HCT116 (cell line): Measurements from ENCODE around the gene PRKG1. TPM values are rescaled to one million over a fixed set of nuclear protein-coding genes. Genes with fewer than 3 reads are reported as not detected.

Experiments
- ATAC-seq: fragments of 200-7000 bp; cut with Tn5 transposase; 2 replicates; pipeline ENCODE4 v1.9.1; 2020; ENCODE audit warnings: mild to moderate bottlenecking, moderate library complexity
- BruUV-seq: library from RNA; stranded (reverse); fragments of 400-500 nt; replicated peaks from 2 replicates; lab custom pipeline; 2021; lab: Mats Ljungman, UMichigan
- CTCF ChIA-PET: fragments of 300-600 bp; sonication (Branson Sonifier 250); formaldehyde crosslinking; loops from one replicate; lab custom pipeline; 2021; ENCODE audit warnings: antibody characterized with exemption; lab: Charles Lee
- POLR2A ChIA-PET: fragments of 300-600, 350-600 bp; sonication (Branson Sonifier 250); formaldehyde crosslinking; loops from one replicate; lab custom pipeline; 2021; ENCODE audit warnings: antibody characterized with exemption; lab: Charles Lee
- RAD21 ChIA-PET, 2 experiments: fragments of 300-600 bp; sonication (Branson Sonifier 250); formaldehyde crosslinking; loops; one replicate each; lab custom pipeline; 2023; ENCODE audit warnings: low total read pairs in 2 of 2; ENCODE audit not compliant: uncharacterized antibody in 2 of 2, unreplicated experiment in 2 of 2, low non-redundant PET in 1 of 2; lab: Charles Lee
- DNase-seq: peaks from one replicate; pipeline ENCODE4 v3.0.0-alpha.2; 2010; ENCODE audit warnings: low read depth, low spot score
- H2AFZ ChIP-seq: fragments of 200-600 bp; shearing (Covaris generic), sonication (generic); 2 replicates; pipeline ENCODE4 v1.6.1; 2017; ENCODE audit warnings: low read depth, mixed run types, mixed read lengths, antibody characterized with exemption, low read length; ENCODE audit not compliant: poor library complexity, severe bottlenecking
- H3K27ac ChIP-seq: 2 replicates; pipeline ENCODE4 v1.5.1; 2012; ENCODE audit warnings: low read depth, low read length
- H3K27me3 ChIP-seq: fragments of 200-600 bp; sonication (generic); 2 replicates; pipeline ENCODE4 v1.6.1; 2016; ENCODE audit warnings: mixed run types, low read length, mixed read lengths; ENCODE audit not compliant: insufficient read depth
- H3K36me3 ChIP-seq, 2 experiments: fragments of 200-500 bp in 1 of 2; fragments of 200-600 bp in 1 of 2; sonication (Bioruptor generic) in 1 of 2; sonication (generic) in 1 of 2; 2 replicates each; pipeline versions ENCODE4 v1.5.1 to v1.6.1; 2014 to 2016; ENCODE audit warnings: low read length in 2 of 2, inconsistent platforms in 1 of 2, mixed read lengths in 1 of 2, mixed run types in 1 of 2; ENCODE audit not compliant: insufficient read depth in 2 of 2, control insufficient read depth in 1 of 2
- H3K4me1 ChIP-seq, 2 experiments: fragments of 200-600 bp in 1 of 2; sonication (generic) in 1 of 2; 2 replicates each; pipeline versions ENCODE4 v1.5.1 to v1.6.1; 2012 to 2017; ENCODE audit warnings: low read length in 2 of 2, inconsistent platforms in 1 of 2, mild to moderate bottlenecking in 1 of 2, mixed read lengths in 1 of 2, mixed run types in 1 of 2, moderate library complexity in 1 of 2; ENCODE audit not compliant: insufficient read depth in 2 of 2, control insufficient read depth in 1 of 2
- H3K4me2 ChIP-seq: fragments of 200-600 bp; sonication (generic); 2 replicates; pipeline ENCODE4 v1.6.1; 2017; ENCODE audit warnings: mixed run types, low read length, mixed read lengths
- H3K4me3 ChIP-seq, 2 experiments: fragments of 200-600 bp in 1 of 2; sonication (generic) in 1 of 2; replicated peaks in 1 of 2; 2 replicates each; pipeline ENCODE4 v1.5.1; 2011 to 2016; ENCODE audit warnings: low read length in 2 of 2, control low read depth in 1 of 2, low read depth in 1 of 2, mild to moderate bottlenecking in 1 of 2, mixed read lengths in 1 of 2, mixed run types in 1 of 2
- H3K79me2 ChIP-seq: fragments of 200-600 bp; sonication (generic); 2 replicates; pipeline ENCODE4 v1.6.1; 2017; ENCODE audit warnings: mild to moderate bottlenecking, mixed run types, low read length, moderate library complexity, mixed read lengths; ENCODE audit not compliant: insufficient read depth
- H3K9ac ChIP-seq: fragments of 200-600 bp; sonication (generic); 2 replicates; pipeline ENCODE4 v1.6.1; 2016; ENCODE audit warnings: low read length, mixed read lengths
- H3K9me2 ChIP-seq: fragments of 200-600 bp; sonication (generic), shearing (Covaris generic); 2 replicates; pipeline ENCODE4 v1.6.1; 2017; ENCODE audit warnings: mixed run types, mild to moderate bottlenecking, moderate library complexity; ENCODE audit not compliant: insufficient read depth
- H3K9me3 ChIP-seq, 2 experiments: fragments of 200-500 bp in 1 of 2; fragments of 200-600 bp in 1 of 2; sonication (Bioruptor generic) in 1 of 2; sonication (generic) in 1 of 2; 2 replicates each; pipeline ENCODE4 v1.6.1; 2014 to 2017; ENCODE audit warnings: low read length in 2 of 2, mixed read lengths in 2 of 2, inconsistent platforms in 1 of 2, low read depth in 1 of 2, mild to moderate bottlenecking in 1 of 2, mixed run types in 1 of 2, moderate library complexity in 1 of 2; ENCODE audit not compliant: control insufficient read depth in 1 of 2, insufficient read depth in 1 of 2
- H4K20me1 ChIP-seq: fragments of 200-600 bp; sonication (generic), shearing (Covaris generic); 2 replicates; pipeline ENCODE4 v1.6.1; 2017; ENCODE audit warnings: mixed run types, mild to moderate bottlenecking, moderate library complexity; ENCODE audit not compliant: insufficient read depth
- CBX3 ChIP-seq: IDR thresholded peaks from 2 replicates; pipeline ENCODE4 v1.6.1; 2012; ENCODE audit warnings: low read depth
- CEBPB ChIP-seq: IDR thresholded peaks from 2 replicates; pipeline ENCODE4 v1.6.1; 2012; ENCODE audit warnings: low read depth
- ELF1 ChIP-seq: IDR thresholded peaks from 2 replicates; pipeline ENCODE4 v1.6.1; 2012; ENCODE audit warnings: low read depth, borderline replicate concordance
- EZH2 ChIP-seq: fragments of 200-600 bp; sonication (generic); IDR thresholded peaks from 2 replicates; pipeline ENCODE4 v1.6.1; 2017; ENCODE audit warnings: antibody characterized with exemption, mixed run types
- JUND ChIP-seq: IDR thresholded peaks from 2 replicates; pipeline ENCODE4 v1.6.1; 2012
- RAD21 ChIP-seq: IDR thresholded peaks from 2 replicates; pipeline ENCODE4 v1.6.1; 2012; ENCODE audit warnings: low read depth, mild to moderate bottlenecking
- SIN3A ChIP-seq: IDR thresholded peaks from 2 replicates; pipeline ENCODE4 v1.6.1; 2012; ENCODE audit warnings: low read depth
- SP1 ChIP-seq: IDR thresholded peaks from 2 replicates; pipeline ENCODE4 v1.6.1; 2012; ENCODE audit warnings: low read depth
- ZNF274 ChIP-seq: fragments of 200-500 bp; sonication (Bioruptor generic); IDR thresholded peaks from 2 replicates; pipeline ENCODE4 v1.6.1; 2014; ENCODE audit warnings: mild to moderate bottlenecking, low read depth, low read length, inconsistent platforms
- intact Hi-C: fragments of 100-400 bp; cut with micrococcal nuclease; formaldehyde crosslinking; loops from 2 replicates; pipeline ENCODE4 v1.10.0; 2022
- total RNA-seq: library from RNA; stranded (reverse); gene quantifications from one replicate; pipeline ENCODE4 v1.2.1, GENCODE V29; 2021; ENCODE audit not compliant: unreplicated experiment
- TF ChIP-seq, protein P1 (sequence below), 3 experiments: fragments of 200-600 bp in 1 of 3; sonication (generic) in 1 of 3; IDR thresholded peaks in 2 of 3; conservative IDR thresholded peaks in 1 of 3; 2 replicates each; pipeline ENCODE4 v1.5.1; 2012 to 2017; ENCODE audit warnings: low read depth in 2 of 3, low read length in 2 of 3, antibody characterized with exemption in 1 of 3, borderline replicate concordance in 1 of 3, control low read depth in 1 of 3, mild to moderate bottlenecking in 1 of 3, mixed read lengths in 1 of 3, mixed run types in 1 of 3, moderate library complexity in 1 of 3; ENCODE audit not compliant: insufficient read depth in 1 of 3
- TF ChIP-seq, protein P2 (sequence below): IDR thresholded peaks from 2 replicates; pipeline ENCODE4 v1.6.1; 2012
- TF ChIP-seq, protein P3 (sequence below): IDR thresholded peaks from 2 replicates; pipeline ENCODE4 v1.6.1; 2011; ENCODE audit warnings: mild to moderate bottlenecking, low read length, moderate library complexity; ENCODE audit not compliant: insufficient replicate concordance; ENCODE audit errors: extremely low read depth

Gene PRKG1
- total RNA-seq, 1 experiment from 2014 or later = 1.4 TPM

DNA sequence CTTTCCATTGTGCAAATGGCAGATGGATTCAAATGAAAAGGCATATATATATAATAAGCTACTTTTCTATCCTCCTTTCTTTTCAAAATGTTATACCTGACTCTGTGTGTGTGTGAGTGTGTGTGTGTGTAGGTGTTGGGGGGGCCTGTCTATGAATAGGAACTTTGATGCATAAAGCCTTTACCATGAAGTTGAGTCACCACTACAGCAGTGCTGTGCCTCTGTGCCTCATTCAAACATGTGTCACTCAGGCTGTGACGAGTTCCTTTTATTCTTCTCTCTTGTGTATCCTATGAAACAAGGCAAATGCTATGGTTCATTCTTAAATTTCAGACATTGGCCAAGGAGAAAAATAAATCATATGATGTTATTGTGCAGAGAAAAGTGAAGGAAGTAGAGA is 1187.1 kb downstream of the PRKG1 start:
- H4K20me1 ChIP-seq = no peaks in the 10 kb centered on the region
- no peak overlapping the region for H3K4me3 ChIP-seq
- POLR2A ChIA-PET = no interaction called here
- H3K79me2 ChIP-seq = no peaks in the 10 kb centered on the region
- DNase-seq = no peak
- CTCF ChIA-PET = no interaction called here
- no peaks in the 10 kb centered on the region for H3K36me3 ChIP-seq
- no TSS peak for BruUV-seq
- no peak overlapping the region for H3K4me2 ChIP-seq
- intact Hi-C loops = no loop called here
- H3K27me3 ChIP-seq = no peaks in the 10 kb centered on the region
- no peaks in the 10 kb centered on the region for H3K9me3 ChIP-seq
- ATAC-seq = no peak
- H3K9ac ChIP-seq = no peak overlapping the region
- H3K27ac ChIP-seq = no peak overlapping the region
- RAD21 ChIA-PET = no interaction called here
- no peaks in the 10 kb centered on the region for H3K9me2 ChIP-seq
- no peak overlapping the region for H2AFZ ChIP-seq
- peaks cover 0 to 17% of the 10 kb centered on the region in 2 experiments; a peak in 3 of 4 replicates for H3K4me1 ChIP-seq
- TF ChIP-seq ELF1 (no peak), CEBPB (no peak), JUND (no peak)
- TF ChIP-seq, protein P1, sequence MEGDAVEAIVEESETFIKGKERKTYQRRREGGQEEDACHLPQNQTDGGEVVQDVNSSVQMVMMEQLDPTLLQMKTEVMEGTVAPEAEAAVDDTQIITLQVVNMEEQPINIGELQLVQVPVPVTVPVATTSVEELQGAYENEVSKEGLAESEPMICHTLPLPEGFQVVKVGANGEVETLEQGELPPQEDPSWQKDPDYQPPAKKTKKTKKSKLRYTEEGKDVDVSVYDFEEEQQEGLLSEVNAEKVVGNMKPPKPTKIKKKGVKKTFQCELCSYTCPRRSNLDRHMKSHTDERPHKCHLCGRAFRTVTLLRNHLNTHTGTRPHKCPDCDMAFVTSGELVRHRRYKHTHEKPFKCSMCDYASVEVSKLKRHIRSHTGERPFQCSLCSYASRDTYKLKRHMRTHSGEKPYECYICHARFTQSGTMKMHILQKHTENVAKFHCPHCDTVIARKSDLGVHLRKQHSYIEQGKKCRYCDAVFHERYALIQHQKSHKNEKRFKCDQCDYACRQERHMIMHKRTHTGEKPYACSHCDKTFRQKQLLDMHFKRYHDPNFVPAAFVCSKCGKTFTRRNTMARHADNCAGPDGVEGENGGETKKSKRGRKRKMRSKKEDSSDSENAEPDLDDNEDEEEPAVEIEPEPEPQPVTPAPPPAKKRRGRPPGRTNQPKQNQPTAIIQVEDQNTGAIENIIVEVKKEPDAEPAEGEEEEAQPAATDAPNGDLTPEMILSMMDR (IDR thresholded peaks at IDR 0.05 in 2 of 3, conservative IDR thresholded peaks at IDR 0.05 in 1 of 3; ENCODE audit: borderline replicate concordance in 1 of 3, insufficient read depth in 1 of 3, low read depth in 2 of 3, low read length in 2 of 3) = no peak
- TF ChIP-seq, protein P2, sequence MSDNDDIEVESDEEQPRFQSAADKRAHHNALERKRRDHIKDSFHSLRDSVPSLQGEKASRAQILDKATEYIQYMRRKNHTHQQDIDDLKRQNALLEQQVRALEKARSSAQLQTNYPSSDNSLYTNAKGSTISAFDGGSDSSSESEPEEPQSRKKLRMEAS = no peak

DNA sequence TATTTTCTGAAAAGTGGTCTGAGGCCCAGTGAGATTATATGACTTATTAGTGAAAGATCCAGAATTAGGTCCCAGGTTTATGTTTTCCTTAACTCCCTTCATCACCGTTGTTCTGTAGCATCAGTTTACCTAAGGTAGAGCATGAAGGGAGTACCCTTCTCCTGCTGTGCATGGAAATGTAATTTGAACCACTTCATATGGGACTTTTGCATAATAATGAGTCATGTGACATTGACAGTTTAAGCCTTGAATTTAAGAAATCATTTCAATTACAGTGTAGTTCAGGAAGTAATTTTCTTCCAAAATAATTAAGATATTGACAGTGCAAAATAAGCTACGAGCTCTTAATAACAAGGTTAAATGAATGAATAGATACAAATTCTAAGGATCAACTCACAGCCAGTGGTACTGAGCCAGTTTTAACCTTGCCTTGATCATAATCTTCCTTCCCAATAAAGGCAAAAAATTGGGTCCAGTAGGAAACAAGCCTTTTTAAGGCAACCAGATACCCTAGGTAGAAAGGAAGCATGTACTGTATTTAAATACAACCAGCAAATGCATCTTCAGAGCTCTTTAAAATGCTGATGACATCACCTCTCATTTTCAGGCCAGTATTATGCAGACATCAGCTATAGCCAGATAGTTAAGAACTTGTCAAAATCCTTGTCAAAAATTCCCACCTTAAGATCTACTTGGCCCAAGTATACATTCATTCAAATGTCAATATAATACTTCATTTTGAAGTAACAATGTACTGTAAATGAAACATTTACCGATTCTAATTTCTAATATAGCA is 1191.0 kb downstream of the PRKG1 start:
- H3K9ac ChIP-seq = no peak overlapping the region
- no peak overlapping the region for H3K4me2 ChIP-seq
- intact Hi-C loops = no loop called here
- CTCF ChIA-PET = no interaction called here
- DNase-seq = no peak
- H3K4me3 ChIP-seq = no peak overlapping the region
- H3K9me3 ChIP-seq = no peaks in the 10 kb centered on the region
- H3K4me1 ChIP-seq = no peaks in the 10 kb centered on the region
- H3K79me2 ChIP-seq = no peaks in the 10 kb centered on the region
- no peaks in the 10 kb centered on the region for H3K9me2 ChIP-seq
- no peak for ATAC-seq
- RAD21 ChIA-PET = no interaction called here
- no peak overlapping the region for H3K27ac ChIP-seq
- no TSS peak for BruUV-seq
- H2AFZ ChIP-seq = no peak overlapping the region
- no peaks in the 10 kb centered on the region for H3K36me3 ChIP-seq
- H4K20me1 ChIP-seq = no peaks in the 10 kb centered on the region
- POLR2A ChIA-PET = no interaction called here
- no peaks in the 10 kb centered on the region for H3K27me3 ChIP-seq
- TF ChIP-seq RAD21 (no peak), ZNF274 (no peak), SIN3A (no peak), SP1 (no peak), CBX3 (no peak), CEBPB (no peak), EZH2 (no peak)
- TF ChIP-seq, protein P1 (IDR thresholded peaks at IDR 0.05 in 2 of 3, conservative IDR thresholded peaks at IDR 0.05 in 1 of 3; ENCODE audit: borderline replicate concordance in 1 of 3, insufficient read depth in 1 of 3, low read depth in 2 of 3, low read length in 2 of 3) = no peak
- TF ChIP-seq, protein P3, sequence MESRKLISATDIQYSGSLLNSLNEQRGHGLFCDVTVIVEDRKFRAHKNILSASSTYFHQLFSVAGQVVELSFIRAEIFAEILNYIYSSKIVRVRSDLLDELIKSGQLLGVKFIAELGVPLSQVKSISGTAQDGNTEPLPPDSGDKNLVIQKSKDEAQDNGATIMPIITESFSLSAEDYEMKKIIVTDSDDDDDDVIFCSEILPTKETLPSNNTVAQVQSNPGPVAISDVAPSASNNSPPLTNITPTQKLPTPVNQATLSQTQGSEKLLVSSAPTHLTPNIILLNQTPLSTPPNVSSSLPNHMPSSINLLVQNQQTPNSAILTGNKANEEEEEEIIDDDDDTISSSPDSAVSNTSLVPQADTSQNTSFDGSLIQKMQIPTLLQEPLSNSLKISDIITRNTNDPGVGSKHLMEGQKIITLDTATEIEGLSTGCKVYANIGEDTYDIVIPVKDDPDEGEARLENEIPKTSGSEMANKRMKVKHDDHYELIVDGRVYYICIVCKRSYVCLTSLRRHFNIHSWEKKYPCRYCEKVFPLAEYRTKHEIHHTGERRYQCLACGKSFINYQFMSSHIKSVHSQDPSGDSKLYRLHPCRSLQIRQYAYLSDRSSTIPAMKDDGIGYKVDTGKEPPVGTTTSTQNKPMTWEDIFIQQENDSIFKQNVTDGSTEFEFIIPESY = no peak
